A549 (cell line): ENCODE results near the gene FDX2. TPM values are rescaled to one million over a fixed set of nuclear protein-coding genes. Genes with fewer than 3 reads are reported as not detected.

Source experiments
- ATAC-seq, 2 experiments: fragments of 200-7000 bp in 1 of 2; fragments of >200 bp in 1 of 2; cut with Nextera tagmentation in 1 of 2; cut with Tn5 transposase in 1 of 2; 3 replicates each; pipeline versions ENCODE4 v1.8.0 to v1.9.1; 2018 to 2020; ENCODE audit warnings: mild to moderate bottlenecking in 1 of 2, moderate library complexity in 1 of 2
- CTCF ChIA-PET: fragments of 300-600 bp; sonication (Branson Sonifier 250); formaldehyde crosslinking; extraction: SDS; loops from one replicate; lab custom pipeline; 2021; ENCODE audit warnings: antibody characterized with exemption, inconsistent platforms; lab: Yijun Ruan, JAX
- POLR2A ChIA-PET: fragments of 350-600 bp; formaldehyde crosslinking; extraction: SDS; loops from one replicate; lab custom pipeline; 2021; ENCODE audit warnings: antibody characterized with exemption, inconsistent platforms; lab: Yijun Ruan, JAX
- DNase-seq, 2 experiments: peaks; one replicate each; pipeline versions ENCODE4 v3.0.0 to v3.0.0-alpha.2; 2011 to 2016; ENCODE audit warnings: low read depth in 1 of 2, low spot score in 1 of 2
- FAIRE-seq: peaks from 2 replicates; lab custom pipeline; 2011; peaks lifted over from hg19 to GRCh38; lab: Jason Lieb, UNC
- H3K27ac ChIP-seq, 2 experiments: fragments of >200 bp; sonication (Bioruptor Twin); formaldehyde crosslinking; 3 replicates each; pipeline ENCODE4 v1.5.1; 2016 to 2017
- H3K4me1 ChIP-seq: fragments of >200 bp; sonication (Bioruptor Twin); formaldehyde crosslinking; 3 replicates; pipeline ENCODE4 v1.6.1; 2016
- H3K4me2 ChIP-seq: fragments of >200 bp; sonication (Bioruptor Twin); formaldehyde crosslinking; 3 replicates; pipeline ENCODE4 v1.6.1; 2016
- H3K4me3 ChIP-seq: fragments of >200 bp; sonication (Bioruptor Twin); formaldehyde crosslinking; 3 replicates; pipeline ENCODE4 v1.5.1; 2016
- H3K9me3 ChIP-seq: fragments of >200 bp; sonication (Bioruptor Twin); formaldehyde crosslinking; 3 replicates; pipeline ENCODE4 v1.6.1; 2016
- ATOH8 ChIP-seq: fragments of 250-450 bp; sonication (Bioruptor Pico); IDR thresholded peaks from 2 replicates; pipeline ENCODE4 v1.5.0; 2020; ENCODE audit warnings: low read depth, mild to moderate bottlenecking, moderate library complexity
- BCL3 ChIP-seq: fragments of >200 bp; sonication (Bioruptor Twin); formaldehyde crosslinking; IDR thresholded peaks from 3 replicates; pipeline ENCODE4 v1.6.1; 2016
- CBX2 ChIP-seq: fragments of 200-600 bp; sonication (generic); IDR thresholded peaks from 2 replicates; pipeline ENCODE4 v1.6.1; 2016; ENCODE audit warnings: low read depth, mild to moderate bottlenecking, borderline replicate concordance
- CEBPB ChIP-seq, 2 experiments: fragments of >200 bp in 1 of 2; sonication (Bioruptor Twin) in 1 of 2; formaldehyde crosslinking in 1 of 2; IDR thresholded peaks; 2 replicates each; pipeline ENCODE4 v1.6.1; 2012 to 2016
- CHD4 ChIP-seq: fragments of 200-600 bp; sonication (generic); IDR thresholded peaks from 2 replicates; pipeline ENCODE4 v1.6.1; 2016; ENCODE audit warnings: antibody characterized with exemption, mild to moderate bottlenecking, borderline replicate concordance
- EP300 ChIP-seq, 2 experiments: fragments of >200 bp; sonication (Bioruptor Twin); formaldehyde crosslinking; IDR thresholded peaks; 2 replicates in 1 of 2; 3 replicates in 1 of 2; pipeline ENCODE4 v1.6.1; 2016 to 2017
- FOSL2 ChIP-seq, 2 experiments: fragments of 450-650 bp in 1 of 2; fragments of >200 bp in 1 of 2; sonication (Bioruptor Twin) in 1 of 2; formaldehyde crosslinking; IDR thresholded peaks; 2 replicates each; pipeline versions ENCODE4 v1.5.0 to v1.6.1; 2016 to 2020; ENCODE audit warnings: mild to moderate bottlenecking in 1 of 2, moderate library complexity in 1 of 2
- GATA3 ChIP-seq: IDR thresholded peaks from 2 replicates; pipeline ENCODE4 v1.6.1; 2012; ENCODE audit warnings: borderline replicate concordance
- JUN ChIP-seq, 2 experiments: fragments of >200 bp; sonication (Bioruptor Twin); formaldehyde crosslinking; IDR thresholded peaks; 2 replicates in 1 of 2; 3 replicates in 1 of 2; pipeline ENCODE4 v1.6.1; 2016 to 2017
- KDM5A ChIP-seq: fragments of 200-600 bp; sonication (generic); IDR thresholded peaks from 2 replicates; pipeline ENCODE4 v1.6.1; 2016; ENCODE audit warnings: antibody characterized with exemption, mild to moderate bottlenecking
- MAX ChIP-seq: IDR thresholded peaks from 2 replicates; pipeline ENCODE4 v1.6.1; 2012
- MAZ ChIP-seq: fragments of 150-350 bp; IDR thresholded peaks from 2 replicates; pipeline ENCODE4 v1.6.1; 2014; ENCODE audit warnings: antibody characterized with exemption, low read depth, low read length, borderline replicate concordance
- MYC ChIP-seq: IDR thresholded peaks from 2 replicates; pipeline ENCODE4 v1.6.1; 2012; ENCODE audit warnings: mild to moderate bottlenecking, inconsistent platforms, low read length, improper control_type of control experiment, borderline replicate concordance
- PHF8 ChIP-seq: fragments of 200-600 bp; sonication (generic); IDR thresholded peaks from 2 replicates; pipeline ENCODE4 v1.6.1; 2016; ENCODE audit warnings: low read depth, mild to moderate bottlenecking, antibody characterized with exemption, moderate library complexity, borderline replicate concordance
- POLR2A ChIP-seq: IDR thresholded peaks from 2 replicates; pipeline ENCODE4 v1.6.1; 2012; ENCODE audit warnings: mild to moderate bottlenecking, low read length
- POLR2AphosphoS2 ChIP-seq: conservative IDR thresholded peaks from 2 replicates; pipeline ENCODE4 v1.6.1; 2012; ENCODE audit warnings: low read length, improper control_type of control experiment, inconsistent platforms
- SREBF2 ChIP-seq: fragments of 450-650 bp; IDR thresholded peaks from 2 replicates; pipeline ENCODE4 v1.6.1; 2014; ENCODE audit warnings: mild to moderate bottlenecking, moderate library complexity
- ZSCAN20 ChIP-seq: fragments of 250-450 bp; sonication (Bioruptor Pico); IDR thresholded peaks from 2 replicates; pipeline ENCODE4 v1.8.0; 2022; ENCODE audit warnings: mild to moderate bottlenecking, moderate library complexity
- WGBS: methylation state at CpG from one replicate; pipeline ENCODE4 v1.1.6; 2017; ENCODE audit errors: missing lambda C conversion rate; 5-methylcytosine and 5-hydroxymethylcytosine counted together
- polyA plus RNA-seq, 4 experiments: library from polyadenylated mRNA; depleted of rRNA in 3 of 4; stranded (reverse); fragments of >200 nt; fragmentation: RNase III in 1 of 4; extraction: RNeasy Plus Mini Kit Qiagen cat#74134 plus additional on column Dnase treatment in 1 of 4; gene quantifications; 2 replicates in 3 of 4; 3 replicates in 1 of 4; pipeline ENCODE4 v1.2.3, GENCODE V29; 2011 to 2017
- TF ChIP-seq, protein P1 (sequence below): IDR thresholded peaks from 2 replicates; pipeline ENCODE4 v1.6.1; 2012; ENCODE audit warnings: low read depth, borderline replicate concordance
- TF ChIP-seq, protein P2 (sequence below): fragments of 200-600 bp; sonication (generic); IDR thresholded peaks from 2 replicates; pipeline ENCODE4 v1.6.1; 2016; ENCODE audit warnings: antibody characterized with exemption, mild to moderate bottlenecking, moderate library complexity

The FDX2 gene
- polyA plus RNA-seq, 2 of the 4 experiments (the other 2 are of a cell fraction): 9.9 to 23.5 TPM

- POLR2A ChIA-PET: interaction anchor here (0.6 to 2.5 kb wide), 11 partner anchors 10 to 64 kb away, joined by 3 to 12 read pairs (median 4); partner anchors contain the start of genes ICAM5 and TYK2
- peak; percentile 88 to 97 for DNase-seq
- peak within 1 kb of the TSS; percentile 76 for H3K4me3 ChIP-seq
- TF ChIP-seq POLR2AphosphoS2 (no peak), CBX2 (no peak), FOSL2 (IDR thresholded peaks at IDR 0.05) (no peak), FOSL2 (CRISPR knock-in tag; IDR thresholded peaks at IDR 0.05) (peak; percentile 33; the same call in 1 of the 2 replicates), GATA3 (peak; percentile 74), MAZ (no peak), MYC (peak; percentile 15; the same call in 1 of the 2 replicates), MAX (peak; percentile 74), SREBF2 (no peak), POLR2A (peak; percentile 70), EP300 (IDR thresholded peaks at IDR 0.05) (no peak), JUN (IDR thresholded peaks at IDR 0.05) (peak in 1 of 2 experiments; percentile 76; a peak in 3 of 5 replicates), KDM5A (peak; percentile 68), BCL3 (peak; percentile 83; the same call in 2 of the 3 replicates), PHF8 (peak; percentile 81; the same call in 1 of the 2 replicates), CHD4 (no peak), ZSCAN20 (CRISPR knock-in tag) (no peak), ATOH8 (CRISPR knock-in tag) (no peak)
- TF ChIP-seq, protein P1, sequence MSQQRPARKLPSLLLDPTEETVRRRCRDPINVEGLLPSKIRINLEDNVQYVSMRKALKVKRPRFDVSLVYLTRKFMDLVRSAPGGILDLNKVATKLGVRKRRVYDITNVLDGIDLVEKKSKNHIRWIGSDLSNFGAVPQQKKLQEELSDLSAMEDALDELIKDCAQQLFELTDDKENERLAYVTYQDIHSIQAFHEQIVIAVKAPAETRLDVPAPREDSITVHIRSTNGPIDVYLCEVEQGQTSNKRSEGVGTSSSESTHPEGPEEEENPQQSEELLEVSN: no peak; the same call in 1 of the 2 replicates
- TF ChIP-seq, all 56 proteins: peak for 9
- FAIRE-seq (no peak), ATAC-seq (peak; percentile 77 to 88)
- CTCF ChIA-PET: interaction anchor here (0.8 to 2.0 kb wide), 5 partner anchors 9 to 83 kb away, joined by 3 to 9 read pairs (median 3); partner anchors contain the start of gene ICAM1
- 4% methylated on average over 4 of the region's 82 CpGs for WGBS
- peaks cover 11% of the 10 kb centered on the region; the same call in 1 of the 3 replicates for H3K4me1 ChIP-seq
- H3K4me2 ChIP-seq: peak within 1 kb of the TSS; percentile 100
- H3K27ac ChIP-seq: peak within 1 kb of the TSS; percentile 81 to 97
- H3K9me3 ChIP-seq: no peaks in the 10 kb centered on the region
Measured at GRCh38 chr19:10332965-10333757, 17.3 kb upstream of the FDX2 start, which contains the start of gene RAVER1. RAVER1 (minus strand) TSS chr19:10333529; CDS start chr19:10333507, 22 bp downstream.

DNA sequence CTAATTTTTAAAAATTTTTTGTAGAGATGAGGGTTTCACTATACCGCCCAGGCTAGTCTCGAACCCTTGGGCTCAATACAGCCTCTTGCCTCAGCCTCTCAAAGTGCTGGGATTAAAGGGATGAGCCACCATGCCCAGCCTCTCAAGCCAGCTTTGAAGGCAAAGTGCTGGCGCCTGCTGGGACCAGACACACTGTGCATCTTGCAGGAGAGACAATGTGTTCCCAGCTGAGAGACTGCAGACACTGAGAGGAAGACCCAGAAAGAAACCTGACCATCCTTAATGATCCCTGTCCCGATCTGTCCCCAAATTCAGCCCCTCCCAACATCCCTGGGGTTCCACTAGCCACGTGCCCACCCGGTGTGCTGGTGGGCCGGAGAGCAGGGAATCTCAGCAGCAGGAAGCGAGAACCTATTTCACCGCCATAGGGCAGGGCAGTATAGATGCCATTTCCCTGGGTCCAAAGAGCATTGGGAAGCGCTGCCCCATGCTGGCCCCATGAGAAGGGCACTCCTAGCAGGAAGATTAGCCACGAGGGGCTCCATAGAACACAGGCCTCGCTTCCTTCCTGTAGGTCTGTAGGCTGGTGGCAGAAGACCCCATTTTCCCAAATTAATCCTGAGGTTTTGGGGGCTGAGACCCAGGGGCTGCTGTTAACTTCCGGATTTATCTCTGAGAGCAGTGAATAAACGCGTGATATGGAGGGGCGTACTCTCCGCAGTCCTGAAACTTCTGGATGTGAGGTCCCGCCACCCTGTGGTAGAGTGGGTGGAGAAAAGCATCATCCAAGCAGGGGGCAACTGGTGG is 16.5 kb upstream of the FDX2 start:
- Histone ChIP-seq H3K4me1 (peaks cover 11% of the 10 kb centered on the region; the same call in 1 of the 3 replicates), H3K27ac (peak overlapping the region; percentile 81 to 97)
- TF ChIP-seq MAZ (no peak), CEBPB (IDR thresholded peaks at IDR 0.05) (no peak)
- TF ChIP-seq, protein P2, sequence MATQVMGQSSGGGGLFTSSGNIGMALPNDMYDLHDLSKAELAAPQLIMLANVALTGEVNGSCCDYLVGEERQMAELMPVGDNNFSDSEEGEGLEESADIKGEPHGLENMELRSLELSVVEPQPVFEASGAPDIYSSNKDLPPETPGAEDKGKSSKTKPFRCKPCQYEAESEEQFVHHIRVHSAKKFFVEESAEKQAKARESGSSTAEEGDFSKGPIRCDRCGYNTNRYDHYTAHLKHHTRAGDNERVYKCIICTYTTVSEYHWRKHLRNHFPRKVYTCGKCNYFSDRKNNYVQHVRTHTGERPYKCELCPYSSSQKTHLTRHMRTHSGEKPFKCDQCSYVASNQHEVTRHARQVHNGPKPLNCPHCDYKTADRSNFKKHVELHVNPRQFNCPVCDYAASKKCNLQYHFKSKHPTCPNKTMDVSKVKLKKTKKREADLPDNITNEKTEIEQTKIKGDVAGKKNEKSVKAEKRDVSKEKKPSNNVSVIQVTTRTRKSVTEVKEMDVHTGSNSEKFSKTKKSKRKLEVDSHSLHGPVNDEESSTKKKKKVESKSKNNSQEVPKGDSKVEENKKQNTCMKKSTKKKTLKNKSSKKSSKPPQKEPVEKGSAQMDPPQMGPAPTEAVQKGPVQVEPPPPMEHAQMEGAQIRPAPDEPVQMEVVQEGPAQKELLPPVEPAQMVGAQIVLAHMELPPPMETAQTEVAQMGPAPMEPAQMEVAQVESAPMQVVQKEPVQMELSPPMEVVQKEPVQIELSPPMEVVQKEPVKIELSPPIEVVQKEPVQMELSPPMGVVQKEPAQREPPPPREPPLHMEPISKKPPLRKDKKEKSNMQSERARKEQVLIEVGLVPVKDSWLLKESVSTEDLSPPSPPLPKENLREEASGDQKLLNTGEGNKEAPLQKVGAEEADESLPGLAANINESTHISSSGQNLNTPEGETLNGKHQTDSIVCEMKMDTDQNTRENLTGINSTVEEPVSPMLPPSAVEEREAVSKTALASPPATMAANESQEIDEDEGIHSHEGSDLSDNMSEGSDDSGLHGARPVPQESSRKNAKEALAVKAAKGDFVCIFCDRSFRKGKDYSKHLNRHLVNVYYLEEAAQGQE: peak; percentile 17; the same call in 1 of the 2 replicates
- TF ChIP-seq, all 56 proteins: peak for 1
- peak overlapping the region; percentile 76 for H3K4me3 ChIP-seq
- CTCF ChIA-PET: interaction anchor here (1.2 to 2.0 kb wide), 3 partner anchors 8 to 62 kb away, joined by 3 to 9 read pairs (median 4); partner anchors contain the start of gene ICAM1
- H3K4me2 ChIP-seq: peak overlapping the region; percentile 100
- ATAC-seq (peak in 1 of 2 experiments; percentile 3; a peak in 1 of 6 replicates), DNase-seq (no peak), FAIRE-seq (no peak)
- WGBS: 36% methylated on average over 11 of the region's 18 CpGs
- no peaks in the 10 kb centered on the region for H3K9me3 ChIP-seq
- POLR2A ChIA-PET: interaction anchor here (1.2 to 2.5 kb wide), 5 partner anchors 9 to 48 kb away, joined by 3 to 12 read pairs (median 4); partner anchors contain the start of genes ICAM5 and TYK2
